ENCODE measurements around the gene GNA12. TPM values are rescaled to one million over a fixed set of nuclear protein-coding genes. Genes with fewer than 3 reads are reported as not detected.

Gene GNA12
- total and polyA plus RNA-seq, 9 of the 15 experiments (the other 6 are each of a cell fraction or from before 2014, with no cell fraction given) = 0.65 to 32.7 (median 9.6) TPM

DNA sequence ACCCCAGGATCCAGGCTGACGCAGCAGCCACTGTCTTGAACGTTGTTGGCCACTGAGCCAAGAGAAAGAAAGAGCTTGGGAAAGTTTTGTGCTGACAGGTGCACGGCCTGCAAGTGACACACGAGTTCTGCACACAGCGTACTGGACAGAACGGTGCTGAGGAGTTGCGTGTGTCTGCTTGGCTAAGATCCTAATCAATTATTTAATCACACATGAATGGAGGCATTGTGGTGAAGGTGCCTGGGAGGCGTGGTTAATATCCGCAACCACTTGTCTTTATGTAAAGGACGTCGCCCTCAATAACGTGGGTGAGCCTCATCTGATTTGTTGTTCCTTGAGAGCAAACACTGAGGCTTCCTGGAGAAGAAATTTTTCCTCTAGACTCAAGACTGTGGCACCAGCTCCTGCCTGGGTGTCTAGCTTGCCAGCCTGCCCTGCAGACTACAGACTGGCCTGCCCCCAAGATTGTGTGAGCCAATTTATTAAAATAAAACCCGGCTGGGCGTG is 16.6 kb upstream of the GNA12 start:
- Histone ChIP-seq H3K4me1 (replicated peaks in 1 of 2; ENCODE audit: control insufficient read depth in 2 of 2, insufficient read depth in 2 of 2, low read length in 2 of 2) (peaks cover 0 to 15% of the 10 kb centered on the region in 2 experiments; a peak in 3 of 5 replicates), H4K20me1 (replicated peaks; ENCODE audit: control insufficient read depth, insufficient read depth, low read length) (no peaks in the 10 kb centered on the region), H2AFZ (ENCODE audit: low read depth, low read length) (no peak overlapping the region), H3K9me3 (replicated peaks; ENCODE audit: control insufficient read depth, insufficient read depth, low read depth, low read length) (no peaks in the 10 kb centered on the region), H3K9me1 (ENCODE audit: control insufficient read depth, insufficient read depth, low read length) (peaks cover 2% of the 10 kb centered on the region), H3K79me2 (ENCODE audit: control insufficient read depth, insufficient read depth, low read length) (no peaks in the 10 kb centered on the region), H3K27ac (ENCODE audit: extremely low read depth, low read depth, low read length) (no peak overlapping the region), H3K9ac (ENCODE audit: insufficient read depth in 1 of 2, low read depth in 2 of 2, low read length in 2 of 2) (peak overlapping the region in 1 of 2 experiments; percentile 1; a peak in 1 of 4 replicates), H3K4me2 (ENCODE audit: insufficient read depth, low read length) (no peak overlapping the region), H3K4me3 (no peak overlapping the region), H3K27me3 (ENCODE audit: control insufficient read depth in 2 of 2, insufficient read depth in 2 of 2, low read length in 2 of 2) (no peaks in the 10 kb centered on the region), H3K36me3 (ENCODE audit: control insufficient read depth, insufficient read depth, low read length) (no peaks in the 10 kb centered on the region)
- BruUV-seq (replicated peaks) = no TSS peak
- ChIA-PET CTCF (ENCODE audit: low intra/inter-chr PET ratio) (no interaction called here), POLR2A (no interaction called here)
- ATAC-seq = no peak
- WGBS (ENCODE audit: insufficient coverage, low coverage, missing lambda C conversion rate) = 21% methylated on average over 14 of the region's 14 CpGs
- intact Hi-C loops (cut with micrococcal nuclease) = loop anchor here (10.0 kb wide), 1 partner anchor 204 kb away; no protein-coding TSS in a partner anchor
- DNase-seq (ENCODE audit: extremely low read depth in 1 of 4, low spot score in 3 of 4) = no peak
- no peak for FAIRE-seq
- TF ChIP-seq CTBP1 (IDR thresholded peaks at IDR 0.05; ENCODE audit: borderline replicate concordance) (peak; percentile 30; the same call in 1 of the 2 replicates), RBFOX2 (IDR thresholded peaks at IDR 0.05; ENCODE audit: low read depth, low read length) (no peak)
- in situ Hi-C loops (cut with MboI) = loop anchor here (25.0 kb wide), 1 partner anchor 1027 kb away; no protein-coding TSS in a partner anchor

DNA sequence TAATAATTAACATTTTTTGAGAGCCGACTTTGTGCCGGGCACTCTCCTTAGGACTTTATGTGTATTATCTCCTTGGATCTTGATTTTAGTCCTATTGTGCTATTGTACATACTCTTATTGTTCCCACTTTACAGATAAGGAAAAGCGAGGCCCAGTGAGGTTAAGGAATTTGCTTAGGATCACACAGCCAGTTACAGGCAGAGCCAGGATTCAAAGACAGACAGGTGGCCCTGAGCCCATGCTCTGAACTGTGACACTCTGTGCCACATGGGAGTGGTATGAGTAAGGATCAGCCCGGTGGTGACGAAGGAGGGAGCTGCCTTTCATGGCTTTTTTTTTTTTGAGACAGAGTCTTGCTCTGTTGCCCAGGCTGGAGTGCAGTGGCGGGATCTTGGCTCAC is 15.8 kb upstream of the GNA12 start:
- no TSS peak for BruUV-seq (replicated peaks)
- TF ChIP-seq HIVEP1 (CRISPR knock-in tag; IDR thresholded peaks at IDR 0.05) (no peak), NFE2L1 (tag; IDR thresholded peaks at IDR 0.05; ENCODE audit: borderline replicate concordance, low read depth) (no peak), TEAD1 (CRISPR knock-in tag; IDR thresholded peaks at IDR 0.05) (no peak), SLC30A9 (CRISPR knock-in tag; IDR thresholded peaks at IDR 0.05) (no peak), ZFX (CRISPR knock-in tag; IDR thresholded peaks at IDR 0.05) (no peak), ZBTB8A (IDR thresholded peaks at IDR 0.05; ENCODE audit: partially characterized antibody) (no peak)
- TF ChIP-seq, protein P1, sequence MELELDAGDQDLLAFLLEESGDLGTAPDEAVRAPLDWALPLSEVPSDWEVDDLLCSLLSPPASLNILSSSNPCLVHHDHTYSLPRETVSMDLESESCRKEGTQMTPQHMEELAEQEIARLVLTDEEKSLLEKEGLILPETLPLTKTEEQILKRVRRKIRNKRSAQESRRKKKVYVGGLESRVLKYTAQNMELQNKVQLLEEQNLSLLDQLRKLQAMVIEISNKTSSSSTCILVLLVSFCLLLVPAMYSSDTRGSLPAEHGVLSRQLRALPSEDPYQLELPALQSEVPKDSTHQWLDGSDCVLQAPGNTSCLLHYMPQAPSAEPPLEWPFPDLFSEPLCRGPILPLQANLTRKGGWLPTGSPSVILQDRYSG (tag; conservative IDR thresholded peaks at IDR 0.05; ENCODE audit: low read depth) = no peak
- TF ChIP-seq, protein P2, sequence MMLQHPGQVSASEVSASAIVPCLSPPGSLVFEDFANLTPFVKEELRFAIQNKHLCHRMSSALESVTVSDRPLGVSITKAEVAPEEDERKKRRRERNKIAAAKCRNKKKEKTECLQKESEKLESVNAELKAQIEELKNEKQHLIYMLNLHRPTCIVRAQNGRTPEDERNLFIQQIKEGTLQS (IDR thresholded peaks at IDR 0.05) = no peak
- TF ChIP-seq, protein P2 (CRISPR knock-in tag; conservative IDR thresholded peaks at IDR 0.05) = no peak
- TF ChIP-seq, protein P3, sequence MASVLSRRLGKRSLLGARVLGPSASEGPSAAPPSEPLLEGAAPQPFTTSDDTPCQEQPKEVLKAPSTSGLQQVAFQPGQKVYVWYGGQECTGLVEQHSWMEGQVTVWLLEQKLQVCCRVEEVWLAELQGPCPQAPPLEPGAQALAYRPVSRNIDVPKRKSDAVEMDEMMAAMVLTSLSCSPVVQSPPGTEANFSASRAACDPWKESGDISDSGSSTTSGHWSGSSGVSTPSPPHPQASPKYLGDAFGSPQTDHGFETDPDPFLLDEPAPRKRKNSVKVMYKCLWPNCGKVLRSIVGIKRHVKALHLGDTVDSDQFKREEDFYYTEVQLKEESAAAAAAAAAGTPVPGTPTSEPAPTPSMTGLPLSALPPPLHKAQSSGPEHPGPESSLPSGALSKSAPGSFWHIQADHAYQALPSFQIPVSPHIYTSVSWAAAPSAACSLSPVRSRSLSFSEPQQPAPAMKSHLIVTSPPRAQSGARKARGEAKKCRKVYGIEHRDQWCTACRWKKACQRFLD (CRISPR knock-in tag; IDR thresholded peaks at IDR 0.05) = no peak

More for the DNA sequence above, 15.8 kb upstream of the GNA12 start:
- H3K36me3 ChIP-seq (ENCODE audit: control insufficient read depth, insufficient read depth, low read length) = no peaks in the 10 kb centered on the region
- H2AFZ ChIP-seq (ENCODE audit: low read depth, low read length) = no peak overlapping the region
- DNase-seq (ENCODE audit: extremely low read depth in 1 of 4, low spot score in 3 of 4) = no peak
- ATAC-seq = no peak
- no peak overlapping the region for H3K27ac ChIP-seq (ENCODE audit: extremely low read depth, low read depth, low read length)
- ChIA-PET CTCF (ENCODE audit: low intra/inter-chr PET ratio) (no interaction called here), POLR2A (no interaction called here)
- H4K20me1 ChIP-seq (replicated peaks; ENCODE audit: control insufficient read depth, insufficient read depth, low read length) = no peaks in the 10 kb centered on the region
- FAIRE-seq = no peak
- peaks cover 0 to 11% of the 10 kb centered on the region in 2 experiments; a peak in 3 of 5 replicates for H3K4me1 ChIP-seq (replicated peaks in 1 of 2; ENCODE audit: control insufficient read depth in 2 of 2, insufficient read depth in 2 of 2, low read length in 2 of 2)
- in situ Hi-C loops (cut with MboI) = loop anchor here (25.0 kb wide), 1 partner anchor 1027 kb away; no protein-coding TSS in a partner anchor
- 43% methylated on average over 6 of the region's 6 CpGs for WGBS (ENCODE audit: insufficient coverage, low coverage, missing lambda C conversion rate)
- H3K9me3 ChIP-seq (replicated peaks; ENCODE audit: control insufficient read depth, insufficient read depth, low read depth, low read length) = no peaks in the 10 kb centered on the region
- no peak overlapping the region for H3K4me3 ChIP-seq
- peaks cover 2% of the 10 kb centered on the region for H3K9me1 ChIP-seq (ENCODE audit: control insufficient read depth, insufficient read depth, low read length)
- H3K4me2 ChIP-seq (ENCODE audit: insufficient read depth, low read length) = no peak overlapping the region
- intact Hi-C loops (cut with micrococcal nuclease) = loop anchor here (10.0 kb wide), 1 partner anchor 205 kb away; no protein-coding TSS in a partner anchor
- no peaks in the 10 kb centered on the region for H3K27me3 ChIP-seq (ENCODE audit: control insufficient read depth in 2 of 2, insufficient read depth in 2 of 2, low read length in 2 of 2)
- H3K79me2 ChIP-seq (ENCODE audit: control insufficient read depth, insufficient read depth, low read length) = no peaks in the 10 kb centered on the region
- H3K9ac ChIP-seq (ENCODE audit: insufficient read depth in 1 of 2, low read depth in 2 of 2, low read length in 2 of 2) = no peak overlapping the region

Data from K562 (cell line).